Stimulated activated naive CD8-positive, alpha-beta T cell treated with anti-CD3 and anti-CD28 coated beads, Interleukin-15, Interleukin-2, amounts not matched to agents 100 ng/mL and 50 ng/mL, for 24 hours (primary cell): Measurements from ENCODE around the gene FMN1.

Experiments
- H3K27ac Mint-ChIP-seq: one replicate; pipeline ENCODE4 v1.8.0; 2021; ENCODE audit warnings: mild to moderate bottlenecking, mixed read lengths
- H3K27me3 Mint-ChIP-seq: one replicate; pipeline ENCODE4 v1.8.0; 2021; ENCODE audit warnings: mixed read lengths
- H3K36me3 Mint-ChIP-seq: one replicate; pipeline ENCODE4 v1.8.0; 2021; ENCODE audit warnings: low read depth, mixed read lengths
- H3K4me1 Mint-ChIP-seq: one replicate; pipeline ENCODE4 v1.8.0; 2021; ENCODE audit warnings: low read depth, mixed read lengths
- H3K4me3 Mint-ChIP-seq: one replicate; pipeline ENCODE4 v1.8.0; 2021; ENCODE audit warnings: mild to moderate bottlenecking, mixed read lengths
- H3K9me3 Mint-ChIP-seq: one replicate; pipeline ENCODE4 v1.8.0; 2021; ENCODE audit warnings: mixed read lengths

FMN1 gene

DNA sequence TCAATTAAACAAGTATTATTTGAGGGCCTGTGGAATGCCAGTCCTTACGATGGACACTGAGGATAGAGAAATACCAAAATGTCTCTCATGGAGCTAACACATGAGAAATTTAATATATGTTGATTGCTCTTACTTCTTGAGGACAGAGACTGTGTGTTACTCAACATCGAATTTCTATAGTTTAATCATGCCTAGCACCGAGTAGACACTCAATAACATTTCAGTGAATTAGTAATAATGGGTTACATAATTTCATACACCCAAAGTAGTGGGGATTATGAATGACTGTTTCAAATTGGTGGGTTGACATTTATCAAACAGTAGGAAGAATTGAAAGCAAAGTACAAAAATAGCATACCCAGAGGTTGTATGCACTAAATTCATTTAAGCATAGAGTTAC, 11.2 kb downstream of the FMN1 start:
- H3K4me3 Mint-ChIP-seq: no peak overlapping the region
- no peaks in the 10 kb centered on the region for H3K4me1 Mint-ChIP-seq
- no peak overlapping the region for H3K27ac Mint-ChIP-seq
- no peaks in the 10 kb centered on the region for H3K9me3 Mint-ChIP-seq
- no peaks in the 10 kb centered on the region for H3K36me3 Mint-ChIP-seq
- H3K27me3 Mint-ChIP-seq: peaks cover 2% of the 10 kb centered on the region

DNA sequence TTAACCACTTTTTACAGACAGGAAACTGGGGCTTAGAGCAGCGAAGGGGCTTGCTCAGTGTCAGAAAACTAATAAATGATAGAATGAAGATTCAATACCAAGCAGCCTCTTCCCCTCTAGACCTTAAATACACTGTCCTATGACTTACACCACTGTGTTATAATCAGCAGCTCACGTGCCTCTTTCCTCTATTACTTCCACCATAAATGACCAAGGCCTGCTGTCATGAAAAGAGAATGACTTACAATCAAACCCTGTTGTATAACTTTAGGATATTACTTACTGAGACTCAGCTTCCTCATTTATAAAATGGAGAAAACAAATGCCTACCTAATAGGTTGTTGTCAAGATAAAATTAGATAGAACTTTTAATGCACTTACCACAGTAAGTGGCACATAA, 11.6 kb downstream of the FMN1 start:
- H3K4me3 Mint-ChIP-seq: no peak overlapping the region
- no peaks in the 10 kb centered on the region for H3K27me3 Mint-ChIP-seq
- H3K36me3 Mint-ChIP-seq: no peaks in the 10 kb centered on the region
- no peaks in the 10 kb centered on the region for H3K9me3 Mint-ChIP-seq
- no peaks in the 10 kb centered on the region for H3K4me1 Mint-ChIP-seq
- no peak overlapping the region for H3K27ac Mint-ChIP-seq

DNA sequence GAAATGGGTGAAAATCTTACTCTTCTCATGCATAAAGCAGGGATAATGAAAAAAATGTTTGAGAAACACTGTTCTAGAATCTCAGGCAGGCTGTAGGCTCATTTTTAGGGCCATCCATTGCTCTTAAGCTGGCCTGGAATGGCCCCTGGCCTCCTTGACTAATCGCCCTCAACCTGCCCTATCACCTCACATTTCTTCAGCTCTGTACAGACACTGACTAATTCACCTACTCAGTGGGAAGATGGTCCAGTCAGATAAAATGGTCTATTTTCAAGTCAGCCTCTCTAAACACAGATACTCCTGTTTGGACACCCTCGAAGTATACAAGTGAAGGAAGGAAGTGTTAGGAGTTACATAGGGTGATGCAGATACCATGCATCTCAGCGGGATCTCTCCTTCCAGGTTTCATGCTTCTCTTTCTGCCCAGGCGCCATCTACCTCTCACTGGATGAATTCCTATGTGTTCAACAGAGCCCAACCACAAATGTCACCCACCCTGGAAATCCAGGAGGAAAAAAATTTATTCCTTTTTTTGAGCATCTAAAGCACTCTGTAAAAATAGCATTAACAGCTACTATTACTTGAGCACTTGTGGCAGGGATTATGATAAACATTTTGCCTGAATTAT, 12.1 kb downstream of the FMN1 start:
- no peaks in the 10 kb centered on the region for H3K9me3 Mint-ChIP-seq

DNA sequence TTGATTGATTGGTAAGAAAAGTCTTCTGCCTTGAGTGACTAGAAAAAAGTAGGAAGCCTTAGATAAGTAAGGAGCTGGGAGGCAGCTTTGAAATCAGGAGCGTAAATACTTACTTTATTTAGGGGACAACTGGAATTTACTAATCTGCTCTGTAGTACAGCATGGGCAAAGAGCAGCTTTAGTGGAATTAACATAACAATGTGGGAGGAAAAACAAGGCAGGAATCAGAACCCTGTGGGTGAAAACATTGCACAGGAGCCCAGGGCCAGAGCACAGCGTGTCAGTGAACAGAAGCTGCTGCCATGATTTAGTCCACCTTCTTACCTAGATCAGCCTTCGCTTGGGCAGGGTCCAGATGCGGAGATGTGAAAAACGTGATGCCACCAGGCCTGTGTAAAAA, 14.6 kb downstream of the FMN1 start:
- H3K9me3 Mint-ChIP-seq: no peaks in the 10 kb centered on the region
- H3K27me3 Mint-ChIP-seq: no peaks in the 10 kb centered on the region
- no peak overlapping the region for H3K27ac Mint-ChIP-seq
- no peaks in the 10 kb centered on the region for H3K4me1 Mint-ChIP-seq
- no peak overlapping the region for H3K4me3 Mint-ChIP-seq
- H3K36me3 Mint-ChIP-seq: no peaks in the 10 kb centered on the region

More for the DNA sequence above, 12.1 kb downstream of the FMN1 start:
- H3K27me3 Mint-ChIP-seq: no peaks in the 10 kb centered on the region
- H3K4me1 Mint-ChIP-seq: no peaks in the 10 kb centered on the region
- H3K27ac Mint-ChIP-seq: no peak overlapping the region
- H3K4me3 Mint-ChIP-seq: no peak overlapping the region
- H3K36me3 Mint-ChIP-seq: no peaks in the 10 kb centered on the region

DNA sequence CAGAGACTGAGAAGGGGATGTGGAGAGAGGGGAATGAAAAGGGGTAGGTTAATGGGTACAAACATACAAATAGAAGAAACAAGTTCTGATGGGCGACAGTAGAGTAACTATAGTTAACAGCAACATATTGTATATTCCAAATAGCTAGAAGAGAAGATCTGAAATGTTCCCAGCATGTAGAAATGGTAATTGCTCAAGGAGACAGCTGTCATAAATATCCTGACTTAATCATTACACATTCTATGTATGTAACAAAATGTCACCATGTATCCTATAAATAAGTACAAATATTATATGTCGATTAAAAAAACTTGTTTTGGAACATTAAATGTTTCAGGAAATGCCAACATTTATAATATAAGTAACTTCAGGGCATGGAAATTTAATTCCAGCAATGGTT, 23.3 kb downstream of the FMN1 start:
- H3K4me1 Mint-ChIP-seq: no peaks in the 10 kb centered on the region
- no peak overlapping the region for H3K27ac Mint-ChIP-seq
- H3K27me3 Mint-ChIP-seq: peaks cover 16% of the 10 kb centered on the region
- no peaks in the 10 kb centered on the region for H3K36me3 Mint-ChIP-seq
- H3K9me3 Mint-ChIP-seq: no peaks in the 10 kb centered on the region
- no peak overlapping the region for H3K4me3 Mint-ChIP-seq

DNA sequence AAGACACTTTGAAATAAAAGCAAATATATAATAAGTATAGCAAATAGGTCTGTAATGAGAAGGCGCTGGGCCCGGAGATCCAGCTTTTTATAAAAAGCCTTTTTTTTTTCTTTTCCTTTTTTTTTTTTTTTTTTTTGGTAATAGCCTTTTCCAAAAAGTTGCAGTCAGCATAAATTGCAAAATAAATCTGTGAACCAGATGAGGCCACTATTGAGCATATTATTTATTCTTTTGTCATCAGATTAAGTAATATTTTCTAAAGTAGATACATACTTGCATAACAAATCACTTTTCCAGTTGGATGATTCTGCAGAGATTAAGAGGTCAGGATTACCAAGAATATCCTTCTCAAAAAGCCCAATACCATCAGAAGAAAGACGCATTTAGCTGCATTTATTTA, 24.9 kb downstream of the FMN1 start:
- Mint-ChIP-seq H3K36me3 (no peaks in the 10 kb centered on the region), H3K4me1 (no peaks in the 10 kb centered on the region), H3K27me3 (peaks cover 16% of the 10 kb centered on the region), H3K4me3 (no peak overlapping the region), H3K9me3 (no peaks in the 10 kb centered on the region), H3K27ac (no peak overlapping the region)

DNA sequence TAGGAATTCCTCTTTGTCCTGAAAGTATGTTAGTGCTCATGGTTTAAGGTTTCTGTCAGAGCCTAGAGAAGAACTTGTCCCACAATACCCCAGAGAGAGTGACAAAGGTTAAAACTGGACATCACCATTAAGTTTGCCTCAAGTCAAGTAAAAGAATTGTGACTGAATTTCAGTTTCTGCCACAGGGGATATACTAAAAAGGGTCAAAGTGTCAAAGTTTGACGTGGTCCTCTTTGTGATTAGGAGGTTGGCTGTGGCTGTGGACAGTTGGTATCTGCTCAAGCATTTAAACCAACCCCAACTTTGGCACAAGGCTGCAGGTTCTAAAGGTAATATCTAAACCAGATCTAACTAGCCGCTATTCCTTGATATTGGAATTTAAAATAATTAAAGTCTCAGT, 26.1 kb downstream of the FMN1 start:
- Mint-ChIP-seq H3K27ac (no peak overlapping the region), H3K36me3 (no peaks in the 10 kb centered on the region), H3K4me3 (no peak overlapping the region), H3K9me3 (no peaks in the 10 kb centered on the region), H3K4me1 (no peaks in the 10 kb centered on the region), H3K27me3 (peaks cover 16% of the 10 kb centered on the region)

DNA sequence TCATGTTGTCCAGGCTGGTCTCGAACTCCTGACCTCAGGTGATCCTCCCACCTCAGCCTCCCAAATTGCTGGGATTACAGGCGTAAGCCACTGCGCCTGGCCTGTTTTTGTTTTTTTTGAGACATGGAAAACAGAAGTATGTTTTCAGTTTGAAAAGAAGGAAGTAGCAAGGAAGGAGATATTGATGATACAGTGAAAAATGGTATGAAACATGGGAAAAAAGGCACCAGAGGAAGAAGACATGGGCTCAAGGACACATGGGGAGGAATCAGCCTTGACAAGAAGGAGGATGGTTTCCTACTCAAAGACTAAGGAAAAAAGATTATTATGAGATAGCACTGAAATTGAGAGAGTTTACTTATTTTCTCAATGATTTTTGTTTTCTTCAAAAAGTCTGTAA, 30.7 kb downstream of the FMN1 start:
- H3K9me3 Mint-ChIP-seq: no peaks in the 10 kb centered on the region
- H3K36me3 Mint-ChIP-seq: no peaks in the 10 kb centered on the region
- H3K27ac Mint-ChIP-seq: peak overlapping the region; percentile 2
- H3K4me1 Mint-ChIP-seq: peaks cover 21% of the 10 kb centered on the region
- no peak overlapping the region for H3K4me3 Mint-ChIP-seq
- peaks cover 19% of the 10 kb centered on the region for H3K27me3 Mint-ChIP-seq

DNA sequence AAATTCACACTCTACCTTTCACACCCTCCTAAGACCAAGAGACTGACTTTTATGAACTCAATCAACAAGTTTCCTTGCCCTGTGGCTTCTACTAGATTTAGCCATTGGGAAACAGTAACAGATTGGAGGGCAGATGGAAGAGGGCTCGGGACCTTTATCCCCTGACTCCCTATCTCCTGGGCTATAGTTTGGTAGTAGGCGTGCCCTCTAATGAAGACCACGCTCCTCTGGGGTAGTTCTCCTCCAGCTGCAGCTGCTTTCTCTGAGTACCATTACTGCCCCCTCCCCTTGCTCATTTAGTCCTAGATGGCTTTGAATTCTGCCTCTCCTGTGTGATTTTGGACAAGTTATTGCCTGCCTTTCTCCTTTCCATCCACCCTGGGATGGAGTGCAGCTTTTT, 33.3 kb downstream of the FMN1 start:
- Mint-ChIP-seq H3K9me3 (no peaks in the 10 kb centered on the region), H3K4me3 (no peak overlapping the region), H3K27me3 (peaks cover 15% of the 10 kb centered on the region), H3K4me1 (peaks cover 25% of the 10 kb centered on the region), H3K27ac (no peak overlapping the region), H3K36me3 (no peaks in the 10 kb centered on the region)

DNA sequence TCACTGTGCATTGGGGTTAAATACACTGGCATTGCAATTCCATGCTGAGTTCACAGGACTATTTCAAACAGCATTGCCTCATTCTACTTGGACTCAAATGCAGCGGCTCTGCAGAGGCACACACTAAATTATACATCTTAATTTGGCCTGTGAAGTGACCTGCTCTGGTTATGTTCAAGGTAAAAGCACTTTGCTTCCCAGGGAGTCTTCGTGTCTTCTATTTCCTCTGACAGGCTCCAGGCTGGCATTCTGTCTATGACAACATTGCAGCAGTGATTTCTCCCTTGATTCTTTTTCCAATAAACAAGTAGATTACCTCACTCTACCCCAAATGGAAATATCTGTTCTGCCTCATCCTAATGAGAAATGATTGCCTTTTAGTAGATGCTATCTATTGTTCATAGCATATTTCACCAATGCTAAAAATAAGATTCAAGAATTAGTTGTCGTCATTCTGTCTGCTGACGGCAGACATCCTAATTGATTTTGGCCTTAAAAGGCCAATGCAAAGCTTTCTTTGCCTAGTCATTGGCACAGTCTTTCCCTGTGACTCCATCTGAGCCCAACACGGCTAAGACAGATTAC, 33.8 kb downstream of the FMN1 start:
- no peaks in the 10 kb centered on the region for H3K9me3 Mint-ChIP-seq
- no peaks in the 10 kb centered on the region for H3K36me3 Mint-ChIP-seq
- no peak overlapping the region for H3K4me3 Mint-ChIP-seq
- no peak overlapping the region for H3K27ac Mint-ChIP-seq
- H3K27me3 Mint-ChIP-seq: peaks cover 15% of the 10 kb centered on the region
- H3K4me1 Mint-ChIP-seq: peaks cover 25% of the 10 kb centered on the region

DNA sequence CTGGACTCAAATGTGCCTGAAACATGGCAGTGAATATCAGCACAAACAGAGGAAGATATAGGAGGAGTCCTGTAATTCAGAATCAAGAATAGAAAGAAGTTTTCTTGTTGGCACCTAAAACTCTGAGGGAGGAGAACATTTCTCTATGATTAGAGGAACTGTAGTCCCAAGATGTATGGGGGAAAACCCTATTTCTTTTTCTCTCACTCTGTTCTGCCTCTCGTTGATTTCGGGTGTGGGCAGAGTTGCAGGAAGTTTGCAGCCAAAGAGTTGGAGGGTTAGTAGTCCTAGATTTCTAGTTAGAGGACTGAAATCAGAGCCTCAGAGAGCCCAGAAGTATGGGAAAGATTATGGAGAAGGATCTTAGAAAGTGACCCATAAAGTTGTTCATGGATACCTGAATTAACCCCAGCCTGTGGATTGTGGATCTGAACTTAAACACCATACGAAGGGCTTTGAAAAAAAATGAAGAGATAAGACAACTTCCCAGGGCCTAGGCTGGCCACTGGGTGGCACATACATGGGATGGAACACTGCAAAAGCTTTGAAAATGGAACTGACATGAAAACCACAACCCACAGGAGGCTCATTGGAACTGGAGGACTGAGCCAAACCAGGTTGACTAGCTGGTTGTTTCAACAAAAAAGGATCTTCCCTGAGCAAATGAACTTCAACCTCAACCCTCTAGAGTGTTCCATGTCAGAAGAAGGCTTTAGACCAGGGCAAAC, 34.6 kb downstream of the FMN1 start:
- Mint-ChIP-seq H3K9me3 (no peaks in the 10 kb centered on the region), H3K27ac (no peak overlapping the region), H3K4me3 (no peak overlapping the region), H3K36me3 (no peaks in the 10 kb centered on the region), H3K27me3 (peaks cover 15% of the 10 kb centered on the region), H3K4me1 (peaks cover 25% of the 10 kb centered on the region)

DNA sequence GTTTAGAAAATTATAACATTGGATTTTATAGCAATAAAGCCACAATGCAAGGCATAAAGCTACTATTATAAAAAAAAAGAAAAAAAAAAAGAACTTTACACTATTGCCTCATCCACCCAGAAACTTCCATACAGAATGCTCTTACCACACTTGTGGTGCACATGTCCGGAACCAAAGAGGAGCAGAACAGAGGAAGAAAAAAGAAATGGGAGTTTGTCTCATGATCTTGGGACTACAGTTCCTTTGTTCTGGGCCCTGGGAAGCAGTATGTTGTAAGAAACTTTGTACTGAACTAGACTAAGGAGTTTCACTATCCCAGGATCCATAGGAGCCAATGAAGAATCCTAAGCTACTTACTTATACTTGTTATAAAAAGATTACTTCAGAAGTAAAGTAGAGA, 36.1 kb downstream of the FMN1 start:
- Mint-ChIP-seq H3K27me3 (peaks cover 15% of the 10 kb centered on the region), H3K36me3 (no peaks in the 10 kb centered on the region), H3K9me3 (no peaks in the 10 kb centered on the region), H3K27ac (no peak overlapping the region), H3K4me3 (no peak overlapping the region), H3K4me1 (peaks cover 25% of the 10 kb centered on the region)

DNA sequence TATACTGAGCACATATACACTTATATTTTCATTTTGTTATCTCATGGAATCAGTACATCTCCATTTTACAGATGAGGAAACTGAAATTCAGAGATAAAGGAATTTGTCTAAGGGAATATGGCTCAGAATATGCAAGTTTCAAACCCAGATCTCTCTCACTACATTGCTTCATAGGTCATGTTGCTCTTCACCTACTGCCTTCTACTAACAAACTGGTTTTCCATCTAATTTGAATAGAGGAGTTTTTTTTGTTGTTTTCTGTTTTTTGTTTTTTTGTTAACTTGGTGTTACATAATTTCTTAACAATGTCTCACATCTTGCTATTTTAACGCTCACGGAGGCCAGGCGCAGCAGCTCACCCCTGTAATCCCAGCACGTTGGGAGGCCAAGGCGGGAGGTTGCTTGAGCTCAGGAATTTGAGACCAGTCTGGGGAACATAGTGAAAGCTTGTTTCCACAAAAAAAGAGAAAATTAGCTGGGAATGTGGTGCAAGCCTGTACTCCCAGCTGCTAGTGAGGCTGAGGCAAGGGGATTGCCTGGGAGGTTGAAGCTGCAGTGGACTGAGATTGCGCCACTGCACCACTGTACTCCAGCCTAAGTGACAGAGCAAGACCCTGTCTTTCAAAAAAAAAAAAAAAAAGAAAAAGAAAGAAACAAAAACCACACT, 37.0 kb downstream of the FMN1 start:
- peaks cover 25% of the 10 kb centered on the region for H3K4me1 Mint-ChIP-seq
- H3K36me3 Mint-ChIP-seq: no peaks in the 10 kb centered on the region
- H3K27me3 Mint-ChIP-seq: peaks cover 15% of the 10 kb centered on the region
- H3K27ac Mint-ChIP-seq: no peak overlapping the region
- no peaks in the 10 kb centered on the region for H3K9me3 Mint-ChIP-seq
- H3K4me3 Mint-ChIP-seq: no peak overlapping the region

DNA sequence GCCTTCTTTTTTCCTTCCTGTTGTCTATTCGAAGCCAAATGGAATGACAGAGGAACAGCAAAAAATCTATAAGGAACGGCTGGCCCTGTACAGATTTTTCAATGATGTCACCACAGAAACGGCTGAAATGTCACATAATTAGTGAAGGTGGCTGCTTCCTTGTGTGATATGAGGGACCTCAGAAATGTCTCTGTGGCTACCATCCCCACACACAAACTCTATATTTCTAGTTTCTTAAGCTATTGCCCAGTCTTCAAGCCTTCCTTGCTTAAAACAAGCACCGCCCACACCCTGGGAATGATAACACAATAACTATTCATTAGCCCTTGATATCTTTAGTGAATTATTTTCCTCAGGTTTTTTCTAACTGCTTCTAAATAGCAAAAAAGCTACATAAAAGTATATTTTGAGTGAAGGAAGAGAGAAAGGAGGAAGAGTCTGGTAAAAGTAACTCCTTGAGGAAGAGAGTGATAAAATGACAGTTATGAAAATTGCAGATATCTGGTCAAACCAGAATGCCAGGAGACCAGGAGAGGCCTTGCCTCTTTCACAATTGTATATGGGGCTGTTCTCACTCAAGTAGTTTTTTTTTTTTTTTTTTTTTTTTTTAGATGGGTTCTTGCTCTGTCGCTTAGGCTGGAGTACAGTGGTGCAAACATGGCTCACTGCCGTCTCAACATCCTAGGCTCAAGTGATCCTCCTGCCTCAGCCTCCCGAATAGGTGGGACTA, 38.7 kb downstream of the FMN1 start:
- Mint-ChIP-seq H3K27ac (no peak overlapping the region), H3K36me3 (no peaks in the 10 kb centered on the region), H3K27me3 (peaks cover 10% of the 10 kb centered on the region), H3K4me1 (peaks cover 24% of the 10 kb centered on the region), H3K9me3 (no peaks in the 10 kb centered on the region), H3K4me3 (no peak overlapping the region)
